HG02852 (cell line): Measurements from ENCODE around the gene MAB21L3.

Experiments used
- ATAC-seq: cut with Tn5 transposase; IDR thresholded peaks from one replicate; pipeline ENCODE4 v1.9.1; 2021; ENCODE audit warnings: mild to moderate bottlenecking, moderate library complexity; ENCODE audit not compliant: unreplicated experiment

MAB21L3 gene

GRCh38 chr1:116164150-116164549, 53.0 kb downstream of the MAB21L3 start:
- no peak for ATAC-seq

DNA sequence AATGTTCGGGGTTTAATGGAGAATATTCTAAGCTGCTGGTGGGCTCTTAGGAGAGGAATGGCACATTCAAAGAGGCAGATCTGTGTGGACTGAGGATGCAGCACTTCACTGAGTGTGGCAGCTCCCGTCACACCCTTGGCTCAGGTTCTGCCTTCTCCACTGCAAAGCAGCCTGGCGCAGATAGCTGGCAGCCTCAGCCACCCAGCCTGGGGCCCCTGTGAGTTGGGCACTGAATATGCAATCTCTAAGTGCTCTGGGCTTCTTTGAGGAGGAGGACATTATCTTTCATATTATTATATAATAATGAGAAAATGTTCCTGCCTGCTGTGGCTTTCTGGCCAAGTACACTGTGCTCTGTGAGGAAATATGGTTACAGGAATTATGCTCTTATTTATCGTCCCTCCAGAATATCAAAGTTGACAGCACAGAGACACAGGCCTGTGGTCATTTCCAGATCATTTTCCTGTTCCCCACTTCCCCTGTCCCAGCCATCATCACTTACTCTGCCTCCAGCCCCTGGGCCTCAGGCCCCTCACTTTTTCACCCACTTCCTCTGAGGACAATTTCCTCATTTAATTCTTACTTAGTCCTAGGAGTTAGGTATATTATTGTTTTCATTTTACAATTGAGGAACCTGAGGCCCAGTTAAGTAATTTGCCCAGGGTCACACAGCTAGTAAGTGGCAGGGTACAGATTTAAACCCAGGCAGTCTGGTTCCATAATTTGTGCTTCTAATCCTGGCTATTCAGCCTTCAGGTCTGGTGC, 53.6 kb downstream of the MAB21L3 start:
- no peak for ATAC-seq

GRCh38 chr1:116165572-116165971, 54.4 kb downstream of the MAB21L3 start:
- no peak for ATAC-seq

- ATAC-seq, result no peak
Measured at GRCh38 chr1:116166011-116166571, 54.9 kb downstream of the MAB21L3 start.

DNA sequence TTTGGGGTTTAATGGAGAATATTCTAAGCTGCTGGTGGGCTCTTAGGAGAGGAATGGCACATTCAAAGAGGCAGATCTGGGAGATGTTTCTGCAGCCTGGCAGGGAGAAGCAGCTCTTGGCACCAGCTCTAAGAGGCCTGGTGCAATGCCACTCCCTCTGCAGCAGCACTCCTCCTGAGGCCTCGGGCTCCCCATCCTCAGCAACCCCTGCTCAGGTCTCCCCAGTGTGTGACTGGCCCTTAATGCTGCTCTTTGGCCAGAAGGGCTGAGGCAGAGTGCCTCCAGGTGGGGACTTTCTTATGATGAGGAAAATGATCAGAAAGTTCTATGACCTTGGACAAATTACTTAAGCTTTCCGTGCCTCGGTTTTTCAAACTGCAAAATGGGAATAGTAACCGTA, 55.5 kb downstream of the MAB21L3 start:
- ATAC-seq, result no peak

GRCh38 chr1:116167625-116168276, 56.6 kb downstream of the MAB21L3 start:
- no peak for ATAC-seq

DNA sequence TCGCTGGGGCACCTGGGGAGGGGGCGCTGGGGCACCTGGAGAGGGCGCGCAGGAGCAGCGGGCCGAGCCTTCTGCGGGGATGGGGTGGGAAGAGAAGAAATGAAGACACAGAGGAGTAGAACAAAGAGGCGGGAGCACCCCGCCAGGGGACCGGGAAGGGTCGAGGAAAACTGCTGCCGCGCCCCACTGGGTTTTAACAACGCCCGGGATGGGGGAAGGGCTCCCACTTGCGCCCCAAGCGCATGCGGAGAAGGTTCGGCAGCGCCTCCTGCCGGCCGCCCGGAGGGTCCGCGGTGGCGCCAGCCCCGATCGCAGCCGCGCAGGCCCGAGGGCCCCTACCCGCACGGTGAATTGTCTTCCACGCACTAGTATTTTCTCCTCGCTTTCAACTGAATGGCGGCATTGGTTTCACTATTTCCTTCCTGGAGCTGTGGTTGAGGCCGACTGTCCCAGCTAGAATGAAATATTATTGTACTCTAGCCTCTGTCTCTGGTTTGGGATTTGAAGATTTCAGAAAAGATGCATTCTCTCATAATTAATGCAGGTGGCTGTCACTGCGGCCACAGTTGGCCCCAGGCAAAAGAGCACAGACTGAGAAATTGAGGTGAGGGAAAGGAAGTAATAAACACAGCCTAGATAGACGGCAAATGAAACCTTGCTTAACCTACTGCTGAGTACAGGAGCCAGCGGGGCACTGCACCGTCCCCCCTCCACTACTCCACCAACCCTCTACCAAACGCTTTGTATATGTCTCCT, 57.3 kb downstream of the MAB21L3 start:
- peak; percentile 88 for ATAC-seq

DNA sequence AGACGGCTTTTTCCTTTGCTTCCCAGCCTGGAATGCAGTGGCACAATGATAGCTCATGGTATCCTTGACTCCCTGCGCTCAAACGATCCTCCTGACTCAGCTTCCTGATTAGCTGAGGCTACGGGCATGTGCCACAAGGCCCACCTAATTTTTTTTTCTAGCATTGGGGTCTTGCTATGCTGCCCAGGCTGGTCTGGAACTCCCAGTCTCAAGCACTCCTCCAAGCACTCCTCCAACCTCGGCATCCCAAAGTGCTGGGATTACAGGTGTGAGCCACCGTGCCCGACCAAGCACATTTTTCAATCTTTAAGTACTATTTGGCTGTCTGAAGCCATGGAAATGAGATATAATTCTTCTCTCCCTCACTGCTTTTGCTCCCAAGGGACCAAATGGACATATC, 58.7 kb downstream of the MAB21L3 start:
- ATAC-seq, result no peak

- no peak for ATAC-seq
Measured at GRCh38 chr1:116170721-116171589, 59.8 kb downstream of the MAB21L3 start.

- no peak for ATAC-seq
Measured at GRCh38 chr1:116172666-116173065, 61.5 kb downstream of the MAB21L3 start.

- ATAC-seq, result no peak
Measured at GRCh38 chr1:116175611-116176010, 64.4 kb downstream of the MAB21L3 start.

GRCh38 chr1:116176306-116176789, 65.1 kb downstream of the MAB21L3 start:
- no peak for ATAC-seq

- ATAC-seq, result no peak
Measured at GRCh38 chr1:116177861-116178260, 66.7 kb downstream of the MAB21L3 start.

DNA sequence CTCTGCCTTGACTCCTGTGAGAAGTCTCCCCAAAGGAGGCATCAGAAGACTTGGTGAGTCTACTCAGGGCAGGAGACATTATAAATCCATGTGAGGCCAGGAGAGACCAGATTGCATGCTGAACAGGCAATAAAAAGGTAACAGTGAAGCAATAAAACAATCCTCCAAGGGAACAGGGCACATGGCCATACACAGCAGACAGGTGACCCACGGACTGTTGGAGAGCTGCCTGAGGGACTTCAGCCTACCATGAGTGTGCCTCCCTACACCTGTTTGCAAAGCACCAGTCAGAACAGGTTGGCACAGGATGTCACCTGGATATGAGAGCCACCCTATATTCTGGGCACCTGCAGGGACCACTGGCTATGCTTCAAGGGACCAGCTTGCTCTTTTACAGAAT, 67.6 kb downstream of the MAB21L3 start:
- no peak for ATAC-seq

DNA sequence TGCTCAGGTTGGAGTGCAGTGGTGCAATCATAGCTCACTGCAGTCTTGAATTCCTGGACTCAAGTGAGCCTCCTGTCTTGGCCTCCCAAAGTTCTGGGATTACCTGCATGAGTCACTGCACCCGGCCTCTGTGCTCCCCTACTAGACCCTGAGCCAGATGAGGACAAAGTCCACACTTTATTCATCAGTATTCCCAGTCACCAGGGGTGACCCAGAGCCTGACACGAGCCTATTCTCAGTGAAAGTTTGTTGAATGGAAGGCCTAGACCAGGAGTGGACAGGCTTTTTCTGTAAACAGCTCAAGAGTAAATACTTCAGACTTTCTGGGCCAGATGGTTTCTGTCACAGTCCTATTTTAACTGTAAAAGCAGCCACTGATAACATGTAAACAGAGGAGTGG, 68.2 kb downstream of the MAB21L3 start:
- no peak for ATAC-seq

DNA sequence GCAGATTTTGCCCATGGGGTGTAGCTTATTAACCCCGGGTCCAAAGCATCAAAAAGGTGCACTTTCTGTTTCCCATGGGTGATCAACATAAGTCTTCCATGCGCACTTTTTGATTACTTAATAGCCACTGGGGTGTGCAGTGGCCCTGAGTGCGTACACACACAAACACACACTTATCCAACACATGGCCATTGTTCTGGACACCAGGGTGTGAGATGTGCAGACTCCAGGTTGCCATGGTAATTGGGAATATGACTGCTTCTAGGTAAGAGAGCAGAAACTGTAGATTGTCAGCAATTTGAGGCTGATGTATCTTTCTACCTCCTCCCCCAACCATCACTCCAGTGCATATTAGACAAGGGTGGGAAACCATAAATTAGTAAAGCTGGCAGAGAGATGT, 68.8 kb downstream of the MAB21L3 start:
- no peak for ATAC-seq

- ATAC-seq, result no peak
Measured at GRCh38 chr1:116182019-116182714, 71.0 kb downstream of the MAB21L3 start.
